T-helper 1 cell (primary cell): ENCODE results near the gene PPP6R1.
"Not testable (repeated sequence)": the region's sequence is repeated elsewhere in the genome, so short reads cannot be mapped to it uniquely, and the experiment has no call there.

Experiments
- DNase-seq, 5 donors: peaks; one replicate each; pipeline ENCODE4 v3.0.0-alpha.2; 2012 to 2020

PPP6R1 gene

DNA sequence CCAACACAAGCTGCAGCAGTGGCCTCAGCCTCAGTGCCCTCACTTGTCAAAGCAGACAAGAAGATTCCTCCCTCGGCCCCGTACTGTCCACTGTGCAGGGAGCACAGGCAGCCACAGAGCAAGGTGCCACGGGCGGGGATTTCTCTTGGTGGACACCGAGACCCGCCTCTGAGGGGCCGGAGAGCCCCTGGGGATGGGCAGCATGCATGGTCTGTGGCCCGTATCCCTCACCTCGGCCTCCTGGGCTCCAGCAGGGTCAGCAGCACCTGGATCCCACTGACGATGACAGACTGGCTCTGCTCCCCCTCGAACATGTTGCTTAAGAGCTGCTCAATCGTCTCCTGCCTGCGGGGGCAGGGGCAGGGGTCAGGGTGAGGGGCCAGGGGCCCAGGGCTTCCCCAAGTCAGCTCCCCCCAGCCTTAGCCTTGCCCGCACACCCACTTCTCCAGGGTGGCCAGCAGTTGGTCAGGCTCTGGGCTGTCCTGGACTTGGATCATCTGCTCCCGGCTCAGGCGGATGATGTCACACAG, 16.8 kb downstream of the PPP6R1 start:
- no peak for DNase-seq

DNA sequence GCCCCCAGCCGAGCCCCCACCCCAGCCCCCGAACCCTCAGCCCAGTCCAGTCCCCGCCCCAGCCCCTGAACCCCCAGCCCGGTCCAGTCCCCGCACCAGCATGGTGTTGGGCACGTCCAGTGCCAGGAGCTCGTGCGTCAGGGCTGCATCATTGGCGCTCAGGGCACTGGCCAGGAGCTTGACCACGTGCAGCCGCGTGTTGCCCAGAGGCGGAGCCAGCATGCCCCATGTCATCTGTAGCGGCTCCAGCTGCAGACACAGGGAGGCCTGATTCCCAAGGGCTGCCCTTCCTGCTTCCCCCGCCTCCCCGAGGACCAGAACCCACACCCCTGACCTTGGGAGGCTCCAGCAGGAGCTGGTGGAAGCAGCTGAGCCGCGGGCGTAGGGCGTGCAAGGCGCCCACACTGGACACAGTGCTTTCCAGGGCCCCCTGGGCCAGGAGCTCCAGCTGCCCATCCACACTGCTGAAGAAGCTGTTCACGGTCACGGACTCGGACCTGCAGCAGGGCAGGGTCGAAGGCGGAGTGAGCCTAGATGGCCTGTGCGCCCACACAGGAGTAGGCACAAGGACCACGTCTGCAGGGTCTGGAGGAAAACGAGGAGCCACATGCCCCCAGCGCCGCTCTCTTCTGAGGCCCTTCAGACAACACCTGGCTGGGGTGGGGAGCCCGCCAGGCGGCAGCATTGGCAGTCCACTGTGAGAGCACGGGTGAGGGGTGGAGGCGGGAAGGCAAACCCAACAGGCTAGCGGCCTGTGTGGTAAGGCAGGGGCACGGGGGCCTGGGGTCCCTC, 17.5 kb downstream of the PPP6R1 start:
- DNase-seq, result no peak

DNA sequence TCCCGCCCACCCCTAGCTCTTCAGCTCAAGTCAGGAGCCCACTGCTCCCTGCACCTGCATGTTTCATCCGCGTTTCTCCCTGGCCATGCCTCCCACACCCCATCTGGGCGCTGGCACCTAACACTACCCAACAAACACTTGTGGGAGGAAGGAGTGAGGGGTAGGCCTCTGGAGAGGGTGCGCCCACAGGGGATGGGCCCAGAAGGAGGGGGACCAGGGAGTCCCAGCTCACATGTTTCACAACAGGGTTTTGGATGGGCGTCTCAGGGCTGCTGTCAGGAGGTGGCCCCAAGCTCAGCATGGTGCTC, 18.1 kb downstream of the PPP6R1 start:
- DNase-seq, result no peak

DNA sequence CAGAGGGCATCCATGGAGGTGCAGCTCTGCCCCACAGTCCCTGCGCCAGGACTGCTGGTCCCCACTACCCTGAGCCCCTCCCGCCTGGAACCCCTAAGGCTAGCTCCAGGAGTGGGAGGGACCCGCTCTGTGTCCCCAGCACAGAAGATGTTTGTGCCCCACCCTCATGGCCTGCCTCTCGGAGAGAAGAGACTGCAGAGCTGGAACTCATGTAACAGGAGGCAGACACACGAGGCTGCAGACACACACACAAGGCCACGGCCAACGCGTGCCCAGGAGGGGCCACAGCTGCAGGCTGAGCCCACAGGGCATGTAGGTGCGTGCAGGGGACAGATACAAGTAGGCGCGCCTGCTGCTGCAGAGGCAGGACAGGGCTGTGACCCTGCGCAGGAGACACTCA, 19.8 kb downstream of the PPP6R1 start:
- no peak for DNase-seq

DNA sequence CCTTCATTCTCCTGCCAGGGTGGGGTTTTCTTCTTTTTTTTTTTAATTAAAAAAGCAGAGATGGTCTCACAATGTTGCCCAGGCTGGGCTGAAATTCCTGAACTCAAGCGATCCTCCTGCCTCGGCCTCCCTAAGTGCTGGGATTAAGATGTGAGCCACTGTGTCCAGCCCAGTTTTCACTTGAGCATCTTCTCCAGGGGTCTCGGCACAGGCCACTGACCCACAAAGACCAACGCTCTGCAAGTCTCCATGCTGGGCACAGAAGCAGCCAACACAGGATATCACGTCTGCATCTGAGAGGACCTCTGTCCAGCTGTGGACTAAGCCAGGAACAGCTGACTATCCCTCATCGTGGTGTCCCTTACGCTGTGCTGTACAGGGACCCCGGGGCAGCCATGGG, 20.8 kb downstream of the PPP6R1 start:
- no peak for DNase-seq

DNA sequence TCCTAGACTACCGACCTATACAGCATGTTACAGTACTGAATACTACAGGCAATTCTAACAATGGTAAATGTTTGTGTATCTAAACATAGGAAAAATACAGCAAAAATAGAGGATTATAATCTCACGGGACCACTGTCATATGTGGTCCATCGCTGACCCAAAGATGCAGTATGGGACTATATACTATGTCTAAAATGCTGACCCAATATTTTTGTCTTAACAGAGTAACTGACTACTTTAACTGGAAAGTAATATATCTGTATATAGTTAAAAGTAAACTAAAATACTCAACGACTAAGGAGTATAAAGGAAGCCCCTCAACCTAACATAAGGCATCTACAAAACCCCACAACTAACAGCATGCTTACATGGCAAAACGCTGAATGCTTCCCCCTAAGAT, 25.8 kb downstream of the PPP6R1 start:
- no peak for DNase-seq

DNA sequence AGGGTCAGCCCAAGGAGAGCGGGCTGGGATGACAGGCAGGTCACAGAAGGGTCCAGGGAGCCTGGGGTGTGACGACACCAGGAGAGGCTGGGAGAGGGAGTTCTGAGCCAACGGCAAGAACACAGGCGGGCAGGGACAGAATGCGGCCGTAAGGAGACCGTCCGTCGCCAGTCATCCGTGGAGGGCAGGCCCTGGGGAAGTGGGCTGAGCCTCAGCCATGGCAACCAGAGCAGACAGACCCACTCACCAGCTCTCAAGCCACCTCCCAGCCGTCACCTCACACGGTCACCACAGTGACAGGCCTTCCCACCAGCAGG, 26.6 kb downstream of the PPP6R1 start:
- DNase-seq, result no peak

DNA sequence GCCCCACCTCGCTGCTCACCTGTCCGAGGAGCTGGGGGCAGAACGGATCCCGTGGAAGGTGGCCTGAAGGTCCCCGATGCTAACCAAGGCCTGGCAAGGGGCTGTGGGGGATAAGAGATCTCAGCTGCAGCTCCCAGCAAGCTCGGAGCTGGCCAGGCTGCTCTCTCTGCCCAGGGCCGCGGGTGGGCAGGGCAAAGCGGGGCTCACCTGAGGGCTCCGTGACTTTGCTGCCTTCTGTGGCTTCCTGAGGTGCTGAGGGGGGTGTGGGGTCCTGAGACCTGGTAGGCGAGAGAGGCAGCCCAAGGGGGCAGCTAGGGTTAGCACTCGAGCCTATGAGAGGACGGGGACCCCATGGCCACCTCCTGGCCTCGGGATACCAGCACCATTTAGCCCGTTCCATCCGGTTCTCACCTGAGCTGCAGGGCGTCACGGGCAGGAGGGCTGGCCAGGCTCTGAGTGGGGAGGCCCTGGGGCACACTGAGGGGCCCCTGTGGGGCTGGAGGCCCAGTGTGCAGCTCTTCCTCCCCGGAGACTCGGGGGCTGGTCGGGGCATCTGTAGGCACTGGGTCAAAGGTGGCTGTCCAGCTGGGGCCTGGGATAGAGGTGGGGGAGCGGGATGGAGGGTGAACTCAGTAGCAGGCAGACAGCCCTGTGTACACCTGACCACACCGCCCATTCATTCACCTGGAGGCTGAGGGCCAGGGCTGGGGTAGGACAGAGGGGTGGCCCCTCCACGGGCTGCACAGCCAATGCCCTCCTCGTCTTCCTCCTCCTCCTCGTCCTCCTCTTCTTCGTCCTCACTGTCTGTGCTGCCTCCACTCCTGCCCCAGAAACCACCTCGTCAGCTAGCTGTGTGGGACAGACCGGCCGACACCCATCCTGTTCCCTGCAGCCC, 27.2 kb downstream of the PPP6R1 start:
- DNase-seq, result no peak

DNA sequence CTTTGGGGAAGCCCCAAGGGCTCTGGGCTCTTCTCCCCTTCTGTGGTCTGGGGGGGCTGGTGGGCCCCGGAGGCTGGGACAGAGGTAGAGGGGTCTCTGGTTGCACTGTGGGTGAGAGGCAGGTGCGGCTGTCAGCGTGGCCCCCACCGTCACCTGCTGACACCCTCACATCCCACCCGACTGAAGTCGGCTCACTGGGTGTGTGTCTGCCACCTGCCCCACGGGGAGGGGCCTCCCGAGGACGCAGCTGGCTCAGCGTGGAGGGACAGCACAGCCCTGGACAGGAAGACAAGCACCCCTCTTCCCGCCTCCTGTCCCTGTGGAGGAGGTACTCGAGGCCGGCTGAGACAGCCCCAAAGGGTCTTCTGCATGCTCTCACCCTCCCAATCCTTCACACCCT, 28.0 kb downstream of the PPP6R1 start:
- DNase-seq, result no peak

DNA sequence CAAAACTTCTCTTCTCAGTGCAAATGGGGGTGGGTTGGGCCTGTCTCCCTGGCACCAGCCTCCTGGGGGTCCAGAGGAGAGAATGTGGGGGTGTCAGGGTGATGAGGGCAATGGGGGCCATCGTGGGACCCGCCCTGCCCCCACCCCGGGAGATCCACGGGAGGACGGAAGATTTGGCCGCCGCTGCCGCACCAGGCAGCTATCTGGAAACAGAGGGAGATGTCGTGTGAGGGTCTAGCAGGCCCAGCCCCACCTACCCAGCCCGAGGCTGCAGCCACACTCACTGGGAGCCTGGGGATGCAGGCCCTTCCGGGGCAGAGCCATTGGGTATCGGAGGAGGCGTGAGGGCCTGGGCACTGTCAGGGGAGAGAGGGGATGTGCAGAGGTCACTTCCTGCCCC, 28.5 kb downstream of the PPP6R1 start:
- no peak for DNase-seq

DNA sequence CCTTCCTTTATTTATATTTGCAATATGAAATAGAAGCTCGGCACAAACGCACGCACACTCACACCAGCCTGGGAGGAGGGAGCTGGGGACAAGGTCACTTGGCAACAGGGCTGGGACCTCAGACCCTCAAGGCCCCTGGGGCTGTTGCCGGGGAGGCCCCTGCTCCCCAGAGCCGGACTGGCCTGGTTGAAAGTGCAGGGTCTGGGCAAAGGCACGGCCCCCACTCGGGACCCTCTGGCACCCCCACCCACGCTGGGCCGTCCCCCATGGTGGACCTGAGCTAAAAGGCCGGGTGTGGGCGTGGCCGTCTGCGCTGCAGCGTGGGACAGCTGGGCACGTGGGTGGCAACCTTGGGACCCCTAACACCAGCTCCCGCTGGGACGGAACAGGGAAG, 29.0 kb downstream of the PPP6R1 start:
- DNase-seq, result no peak

DNA sequence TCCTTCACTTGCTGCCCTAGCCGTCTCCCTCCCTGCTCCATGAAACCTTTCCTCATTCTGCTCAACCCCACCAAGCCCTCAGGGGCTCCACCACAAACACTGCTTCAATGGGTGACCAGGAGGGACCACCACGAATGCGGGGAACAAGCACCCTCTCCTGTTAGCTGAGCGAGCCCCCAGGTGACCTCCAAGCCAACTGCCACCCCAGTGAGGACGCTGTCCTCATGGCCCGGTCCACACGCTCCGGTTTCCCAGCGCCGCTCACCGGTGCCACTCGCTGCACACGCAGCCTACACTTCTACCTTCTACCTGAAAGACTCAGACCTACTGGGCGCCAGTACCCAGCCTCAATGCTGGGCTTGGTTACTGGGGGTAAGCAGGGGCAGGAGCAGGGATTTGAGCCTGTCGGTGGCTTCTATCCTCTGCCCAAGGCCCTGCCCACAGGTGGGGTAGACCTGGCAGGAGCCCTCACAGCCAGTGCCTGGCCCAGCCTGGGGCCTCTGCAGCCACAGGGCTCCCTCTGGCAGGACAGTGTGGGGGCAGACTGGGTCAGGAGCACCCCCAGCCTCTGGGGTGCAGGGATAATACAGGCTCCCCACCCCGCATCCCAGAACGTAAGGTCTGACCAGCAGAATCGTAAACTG, 29.6 kb downstream of the PPP6R1 start:
- DNase-seq, result no peak

DNA sequence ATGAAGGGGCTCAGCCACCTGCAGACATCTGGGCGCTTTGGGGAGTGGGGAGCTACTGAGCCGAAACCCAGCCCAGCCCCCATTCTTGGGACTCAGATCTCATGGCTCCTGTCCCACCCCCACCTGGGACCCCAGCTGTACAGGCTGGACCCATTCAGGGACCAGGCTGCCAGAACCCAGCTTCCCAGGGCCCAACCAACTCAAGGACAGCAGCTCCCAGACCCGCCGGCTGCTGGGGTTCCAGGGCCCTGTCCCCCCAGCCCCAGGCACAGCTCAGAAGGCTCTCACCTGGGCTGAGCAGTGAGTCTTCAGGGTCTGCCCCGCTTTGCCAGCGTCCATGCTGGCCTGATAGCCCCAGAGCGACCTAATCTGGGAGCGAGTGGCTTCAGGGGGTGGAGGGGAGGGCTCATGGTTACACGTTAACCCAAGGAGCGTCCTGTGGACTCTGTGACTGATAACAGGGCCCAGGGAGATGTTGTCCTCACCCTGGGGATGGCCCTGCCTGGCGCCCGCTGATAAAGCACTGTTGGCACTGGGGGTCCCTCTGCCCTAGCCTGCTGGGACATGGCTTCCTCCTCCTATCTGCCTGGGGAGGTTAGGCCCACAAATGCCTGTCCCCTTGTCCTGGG, 30.3 kb downstream of the PPP6R1 start, which contains the start of gene TMEM86B:
TSS of gene TMEM86B (minus strand) at position 361 of the 629 bp plus-strand sequence. CDS start at position 339, 22 bp downstream.
- no peak for DNase-seq

DNA sequence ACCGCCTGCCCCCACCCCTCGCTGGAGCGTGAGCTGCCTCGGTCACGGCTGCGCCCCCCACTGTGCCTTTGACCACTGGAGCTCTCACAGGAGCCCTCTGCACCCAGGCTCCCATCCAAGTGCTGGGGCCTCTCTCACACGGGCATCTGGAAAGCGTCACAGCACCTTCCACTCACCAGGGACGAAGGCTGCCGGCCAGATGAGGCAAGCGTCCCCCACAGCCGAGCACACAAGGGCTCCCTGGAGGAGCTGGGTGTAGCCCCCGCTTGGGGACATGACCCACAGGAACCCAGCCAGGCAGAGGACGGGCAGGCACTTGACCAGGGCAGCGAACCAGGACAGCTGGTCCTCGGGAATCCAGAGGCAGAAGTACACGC, 30.8 kb downstream of the PPP6R1 start:
- no peak for DNase-seq

DNA sequence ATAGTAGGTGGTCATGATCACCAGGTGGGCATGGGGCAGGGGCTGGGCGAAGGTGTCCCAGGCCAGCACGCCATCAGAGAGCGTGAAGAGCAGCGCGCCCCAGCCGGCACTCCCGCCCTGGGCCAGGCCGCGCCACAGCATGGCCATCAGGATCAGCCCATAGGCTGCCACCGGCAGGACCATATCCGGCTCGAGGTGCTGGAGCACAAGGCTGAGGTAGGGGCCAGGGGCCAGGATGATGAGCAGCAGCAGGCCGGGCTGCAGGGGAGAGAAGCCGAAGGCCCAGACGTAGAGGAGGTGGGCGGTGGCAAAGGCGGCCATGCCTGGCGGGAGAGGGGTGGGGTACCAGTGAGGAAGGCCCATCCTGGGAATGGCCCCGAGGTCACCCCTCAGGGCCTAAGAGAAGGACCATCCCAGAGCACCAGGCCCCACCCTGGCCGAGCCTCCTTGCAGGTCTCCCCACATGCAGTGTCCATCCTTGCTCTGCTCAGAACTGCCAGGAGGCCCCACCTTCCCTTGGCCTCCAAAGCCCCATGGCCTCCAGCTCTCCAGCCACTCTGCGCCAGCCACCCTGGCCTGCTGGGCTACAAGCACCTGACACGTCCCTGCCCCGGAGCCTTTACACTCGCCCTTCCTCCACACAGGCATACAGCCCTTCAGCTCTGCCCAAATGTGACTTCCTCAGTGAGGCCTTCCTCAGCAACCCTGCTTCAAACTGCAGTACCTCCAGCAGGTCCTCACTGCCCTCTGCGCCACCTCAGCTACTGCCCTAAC, 31.4 kb downstream of the PPP6R1 start:
- DNase-seq, result no peak

DNA sequence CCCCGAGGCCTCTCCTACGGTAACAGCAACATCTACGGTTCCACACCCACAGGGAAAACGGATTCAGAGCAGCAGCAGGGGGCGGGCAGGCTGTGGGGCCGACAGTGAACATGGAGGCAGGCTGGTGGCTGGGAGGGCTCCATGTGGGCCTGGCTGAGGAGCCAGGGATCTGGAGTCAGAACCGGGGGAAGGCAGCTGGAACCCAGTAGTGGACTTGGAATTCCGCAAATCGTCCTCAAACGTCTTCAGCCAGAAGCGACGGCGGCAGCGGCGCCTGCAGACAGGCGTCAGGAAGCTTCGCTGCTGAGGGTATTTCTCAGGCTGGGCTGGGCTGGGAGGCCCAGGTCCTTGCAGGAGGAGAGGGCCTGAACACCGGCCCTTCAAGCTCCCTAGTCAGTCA, 32.0 kb downstream of the PPP6R1 start:
- no peak for DNase-seq

DNA sequence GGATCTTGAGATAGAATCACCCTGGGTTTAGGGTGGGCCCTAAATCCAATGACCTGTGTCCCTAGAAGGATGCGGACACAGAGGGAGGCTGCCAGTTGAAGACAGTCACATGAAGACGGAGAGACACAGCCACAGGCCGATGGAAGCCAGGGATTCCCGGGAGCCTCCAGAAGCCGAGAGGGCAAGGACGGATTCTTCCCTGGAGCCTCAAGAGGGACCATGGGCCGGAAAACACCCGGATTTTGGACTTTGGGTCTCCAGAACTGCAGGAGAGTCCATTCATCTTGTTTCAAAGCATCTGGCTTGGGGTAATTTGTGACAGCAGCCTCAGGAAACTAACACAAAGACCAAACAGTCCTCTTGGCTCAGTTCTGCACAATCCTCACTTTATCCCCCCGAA, 32.5 kb downstream of the PPP6R1 start:
- DNase-seq, result no peak

DNA sequence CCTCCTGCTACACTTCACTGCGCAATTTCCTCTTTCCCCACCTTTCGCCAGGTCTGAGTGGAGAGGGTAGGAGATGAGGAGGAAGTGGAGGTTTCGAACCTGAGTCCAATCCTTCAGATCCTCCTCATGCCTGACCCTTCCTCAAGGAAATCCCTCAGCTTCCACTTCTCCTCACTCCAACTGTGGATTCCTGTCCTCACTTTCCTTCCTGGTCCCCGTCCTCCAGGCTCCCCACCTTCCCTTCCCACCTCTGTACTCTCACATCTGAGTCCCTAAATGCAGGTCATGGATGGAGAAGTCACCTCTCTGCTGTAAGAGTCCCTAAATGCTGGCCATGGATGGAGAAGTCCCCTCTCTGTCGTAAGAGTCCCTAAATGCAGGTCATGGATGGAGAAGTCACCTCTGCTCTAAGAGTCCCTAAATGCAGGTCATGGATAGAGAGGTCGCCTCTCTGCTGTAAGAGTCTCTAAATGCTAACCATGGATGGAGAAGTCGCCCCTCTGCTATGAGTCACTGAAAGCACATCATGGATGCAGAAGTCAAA, 33.3 kb downstream of the PPP6R1 start:
- no peak for DNase-seq

DNA sequence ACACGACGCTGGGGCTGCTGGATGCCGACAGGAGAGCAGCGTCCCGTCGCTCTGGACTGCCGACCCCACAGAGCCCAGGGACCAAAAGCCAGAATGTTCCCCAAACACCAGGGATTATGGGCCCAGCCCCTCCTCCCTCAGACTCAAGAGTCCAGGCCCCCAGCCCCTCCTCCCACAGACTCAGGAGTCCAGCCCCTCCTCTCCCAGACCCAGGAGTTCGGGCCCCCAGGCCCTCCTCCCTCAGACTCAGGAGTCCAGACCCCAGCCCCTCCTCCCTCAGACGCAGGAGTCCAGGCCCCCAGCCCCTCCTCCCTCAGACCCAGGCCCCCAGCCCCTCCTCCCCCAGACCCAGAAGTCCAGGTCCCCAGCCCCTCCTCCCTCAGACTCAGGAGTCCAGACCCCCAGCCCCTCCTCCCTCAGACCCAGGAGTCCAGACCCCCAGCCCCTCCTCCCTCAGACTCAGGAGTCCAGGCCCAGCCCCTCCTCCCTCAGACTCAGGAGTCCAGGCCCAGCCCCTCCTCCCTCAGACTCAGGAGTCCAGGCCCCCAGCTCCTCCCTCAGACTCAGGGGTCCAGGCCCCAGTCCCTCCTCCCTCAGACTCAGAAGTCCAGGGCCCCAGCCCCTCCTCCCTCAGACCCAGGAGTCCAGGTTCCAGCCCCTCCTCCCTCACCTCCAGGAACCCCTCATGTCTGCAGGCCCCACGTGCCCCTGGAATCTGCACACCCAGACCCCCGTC, 34.0 kb downstream of the PPP6R1 start:
- DNase-seq, result not testable (repeated sequence)

DNA sequence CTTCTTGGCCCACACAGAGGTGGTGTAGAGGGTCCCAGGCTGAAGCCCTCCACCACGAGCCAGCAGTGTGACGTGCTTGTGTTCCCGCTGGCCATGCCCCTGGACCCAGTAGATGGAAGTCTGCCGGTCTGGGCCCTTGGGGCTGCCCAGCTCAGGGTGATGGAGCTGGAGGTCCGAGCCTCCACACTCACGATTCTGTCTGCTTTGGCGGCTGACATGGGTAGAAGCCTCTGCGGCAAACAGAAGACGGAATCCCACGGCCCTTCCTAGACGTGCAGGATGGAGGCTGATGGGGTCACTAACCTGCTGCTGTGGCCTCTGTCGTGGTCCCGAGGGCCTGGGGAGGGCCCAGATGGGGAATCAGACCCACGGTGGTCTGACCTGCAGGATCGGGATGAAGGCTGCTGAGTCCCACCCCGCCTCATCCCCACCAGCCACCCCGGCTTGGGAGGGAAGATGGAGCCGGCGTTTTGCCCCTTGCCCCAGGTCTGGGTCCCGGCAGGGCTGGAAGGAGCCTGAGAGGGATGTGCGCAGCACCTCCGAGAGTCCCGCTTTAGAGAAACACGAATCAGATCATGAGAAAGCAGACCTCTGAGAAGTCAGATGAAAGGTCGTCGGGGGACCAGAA, 34.7 kb downstream of the PPP6R1 start:
- no peak for DNase-seq
